IMR-90 (cell line): ENCODE measurements around the gene HNRNPUL1. TPM values are rescaled to one million over a fixed set of nuclear protein-coding genes. Genes with fewer than 3 reads are reported as not detected.

ENCODE experiments used
- ATAC-seq: fragments of 200-7000 bp; cut with Tn5 transposase; 2 replicates; pipeline ENCODE4 v1.9.1; 2020; ENCODE audit warnings: low read depth, mild to moderate bottlenecking, moderate library complexity
- BruUV-seq: library from RNA; stranded (reverse); fragments of 400-500 nt; replicated peaks from 2 replicates; lab custom pipeline; 2021; lab: Mats Ljungman, UMichigan
- CTCF ChIA-PET: fragments of 300-600 bp; formaldehyde crosslinking; extraction: SDS; loops from one replicate; lab custom pipeline; 2021; ENCODE audit warnings: antibody characterized with exemption; lab: Yijun Ruan, JAX
- POLR2A ChIA-PET: fragments of 300-600 bp; sonication (Branson Sonifier 250); formaldehyde crosslinking; loops from one replicate; lab custom pipeline; 2022; ENCODE audit warnings: antibody characterized with exemption; ENCODE audit not compliant: unreplicated experiment; lab: Charles Lee
- DNase-seq: peaks from one replicate; pipeline ENCODE4 v3.0.0; 2013
- H2AFZ ChIP-seq: replicated peaks from 2 replicates; pipeline ENCODE3; 2013; ENCODE audit warnings: low read length, mild to moderate bottlenecking; ENCODE audit not compliant: poor library complexity
- H2AK5ac ChIP-seq: 2 replicates; pipeline ENCODE4 v1.6.1; 2013; ENCODE audit warnings: low read depth, low read length, inconsistent platforms
- H2AK9ac ChIP-seq: replicated peaks from 2 replicates; pipeline ENCODE3; 2013; ENCODE audit warnings: mild to moderate bottlenecking, low read depth, low read length, moderate library complexity; ENCODE audit not compliant: poor library complexity
- H2BK120ac ChIP-seq: 2 replicates; pipeline ENCODE4 v1.6.1; 2013; ENCODE audit warnings: low read depth, low read length, inconsistent platforms
- H2BK15ac ChIP-seq: 3 replicates; pipeline ENCODE4 v1.6.1; 2013; ENCODE audit warnings: low read depth, low read length, inconsistent platforms
- H2BK20ac ChIP-seq: 2 replicates; pipeline ENCODE4 v1.6.1; 2013; ENCODE audit warnings: low read depth, mild to moderate bottlenecking, inconsistent platforms, low read length, moderate library complexity
- H2BK5ac ChIP-seq: 2 replicates; pipeline ENCODE4 v1.6.1; 2013; ENCODE audit warnings: mild to moderate bottlenecking, low read depth, low read length, inconsistent platforms; ENCODE audit not compliant: poor library complexity, severe bottlenecking
- H3K14ac ChIP-seq: replicated peaks from 2 replicates; pipeline ENCODE4 v1.6.1; 2013; ENCODE audit warnings: low read depth, low read length, inconsistent platforms
- H3K18ac ChIP-seq: 2 replicates; pipeline ENCODE4 v1.6.1; 2013; ENCODE audit warnings: low read depth, low read length, control low read depth
- H3K23ac ChIP-seq: 2 replicates; pipeline ENCODE4 v1.6.1; 2013; ENCODE audit warnings: low read depth, low read length, inconsistent platforms
- H3K27ac ChIP-seq: 2 replicates; pipeline ENCODE4 v1.5.1; 2013; ENCODE audit warnings: mild to moderate bottlenecking, control low read depth, low read length; ENCODE audit not compliant: insufficient read depth
- H3K27me3 ChIP-seq: 2 replicates; pipeline ENCODE4 v1.6.1; 2013; ENCODE audit warnings: low read length; ENCODE audit not compliant: control insufficient read depth, insufficient read depth
- H3K36me3 ChIP-seq: 2 replicates; pipeline ENCODE4 v1.6.1; 2013; ENCODE audit warnings: low read length, mixed read lengths; ENCODE audit not compliant: control insufficient read depth, insufficient read depth
- H3K4ac ChIP-seq: 2 replicates; pipeline ENCODE4 v1.6.1; 2013; ENCODE audit warnings: low read depth, low read length, inconsistent platforms
- H3K4me1 ChIP-seq: 2 replicates; pipeline ENCODE4 v1.6.1; 2013; ENCODE audit warnings: low read length, mixed read lengths; ENCODE audit not compliant: control insufficient read depth, insufficient read depth
- H3K4me2 ChIP-seq: 2 replicates; pipeline ENCODE4 v1.6.1; 2013; ENCODE audit warnings: low read depth, mild to moderate bottlenecking, control low read depth, low read length, moderate library complexity
- H3K4me3 ChIP-seq: 2 replicates; pipeline ENCODE4 v1.5.1; 2013; ENCODE audit warnings: low read depth, mild to moderate bottlenecking, control low read depth, low read length, moderate library complexity; ENCODE audit not compliant: insufficient read depth
- H3K56ac ChIP-seq: 2 replicates; pipeline ENCODE4 v1.6.1; 2013; ENCODE audit warnings: low read length, inconsistent platforms; ENCODE audit not compliant: insufficient read depth; ENCODE audit errors: extremely low read depth
- H3K79me1 ChIP-seq, 2 experiments: 2 replicates each; pipeline ENCODE4 v1.6.1; 2013; ENCODE audit warnings: low read length in 2 of 2, inconsistent platforms in 1 of 2, low read depth in 1 of 2
- H3K9ac ChIP-seq: 2 replicates; pipeline ENCODE4 v1.6.1; 2013; ENCODE audit warnings: low read depth, low read length, control low read depth
- H3K9me1 ChIP-seq: 2 replicates; pipeline ENCODE4 v1.6.1; 2013; ENCODE audit warnings: low read length, inconsistent platforms; ENCODE audit not compliant: insufficient read depth
- H3K9me3 ChIP-seq: 2 replicates; pipeline ENCODE4 v1.6.1; 2013; ENCODE audit warnings: low read length; ENCODE audit not compliant: control insufficient read depth, insufficient read depth
- H4K20me1 ChIP-seq: 2 replicates; pipeline ENCODE4 v1.6.1; 2013; ENCODE audit warnings: low read length, inconsistent platforms; ENCODE audit not compliant: insufficient read depth
- H4K5ac ChIP-seq: 2 replicates; pipeline ENCODE4 v1.6.1; 2013; ENCODE audit warnings: mild to moderate bottlenecking, low read depth, low read length, control low read depth
- H4K8ac ChIP-seq, 2 experiments: 2 replicates each; pipeline ENCODE4 v1.6.1; 2013; ENCODE audit warnings: low read depth in 2 of 2, low read length in 2 of 2, control low read depth in 1 of 2, inconsistent platforms in 1 of 2
- H4K91ac ChIP-seq: 2 replicates; pipeline ENCODE4 v1.6.1; 2013; ENCODE audit warnings: low read depth, low read length, inconsistent platforms; ENCODE audit not compliant: insufficient read depth
- BHLHE40 ChIP-seq: fragments of 150-350 bp; IDR thresholded peaks from 2 replicates; pipeline ENCODE4 v1.6.1; 2016; ENCODE audit warnings: mild to moderate bottlenecking, low read depth, low read length
- MAFK ChIP-seq: IDR thresholded peaks from 2 replicates; pipeline ENCODE4 v1.6.1; 2012; ENCODE audit warnings: low read depth, low read length, improper control_type of control experiment
- MAZ ChIP-seq: IDR thresholded peaks from 2 replicates; pipeline ENCODE4 v1.6.1; 2012; ENCODE audit warnings: low read depth, mild to moderate bottlenecking, low read length, improper control_type of control experiment, moderate library complexity, borderline replicate concordance
- NFE2L2 ChIP-seq: fragments of 150-350 bp; IDR thresholded peaks from 2 replicates; pipeline ENCODE4 v1.6.1; 2016; ENCODE audit warnings: low read depth, mild to moderate bottlenecking, low read length
- RAD21 ChIP-seq: IDR thresholded peaks from 2 replicates; pipeline ENCODE4 v1.6.1; 2012; ENCODE audit warnings: low read length, improper control_type of control experiment
- RFX5 ChIP-seq: IDR thresholded peaks from 2 replicates; pipeline ENCODE4 v1.8.0; 2012; ENCODE audit warnings: low read depth, mild to moderate bottlenecking, low read length, moderate library complexity
- WGBS, 2 experiments: methylation state at CpG; one replicate each; pipeline versions ENCODE4 v1.1.5 to v1.1.7; 2013; ENCODE audit warnings: missing lambda C conversion rate in 2 of 2; ENCODE audit not compliant: insufficient read length in 1 of 2; ENCODE audit errors: extremely low coverage in 2 of 2; 5-methylcytosine and 5-hydroxymethylcytosine counted together
- dilution Hi-C: fragments of 300-500 bp; cut with HindIII; formaldehyde crosslinking; loops from one replicate; pipeline ENCODE4 v1.14.3; 2018; ENCODE audit warnings: low sequenced_read_pairs; ENCODE audit not compliant: unreplicated experiment
- in situ Hi-C: fragments of 300-500 bp; cut with MboI; formaldehyde crosslinking; loops from 3 replicates; pipeline ENCODE4 v1.14.3; 2019; ENCODE audit warnings: low sequenced_read_pairs, inconsistent platforms, mixed read lengths
- intact Hi-C: fragments of 100-400 bp; cut with micrococcal nuclease; formaldehyde crosslinking; loops from 2 replicates; pipeline ENCODE4 v1.10.0; 2022
- polyA plus RNA-seq, 3 experiments: library from polyadenylated mRNA; depleted of rRNA; stranded (reverse); fragments of >200 nt; gene quantifications; 2 replicates each; pipeline ENCODE4 v1.2.3, GENCODE V29; 2012; ENCODE audit warnings: low replicate concordance in 1 of 3
- total RNA-seq: library from RNA; depleted of rRNA; stranded (reverse); fragments of >200 nt; gene quantifications from 2 replicates; pipeline ENCODE4 v1.2.3, GENCODE V29; 2012
- TF ChIP-seq, protein P1 (sequence below): fragments of 150-350 bp; IDR thresholded peaks from 2 replicates; pipeline ENCODE4 v1.6.1; 2016; ENCODE audit warnings: low read depth, mild to moderate bottlenecking, low read length, moderate library complexity, borderline replicate concordance
- TF ChIP-seq, protein P2 (sequence below): conservative IDR thresholded peaks from 2 replicates; pipeline ENCODE4 v1.5.1; 2012; ENCODE audit warnings: mild to moderate bottlenecking, low read depth, low read length, improper control_type of control experiment
- TF ChIP-seq, protein P3 (sequence below): fragments of 150-350 bp; IDR thresholded peaks from 2 replicates; pipeline ENCODE4 v1.6.1; 2017; ENCODE audit warnings: mild to moderate bottlenecking, antibody characterized with exemption, low read length, low read depth

Gene HNRNPUL1
- total and polyA plus RNA-seq, 2 of the 4 experiments (the other 2 are of a cell fraction): 50.7 to 67.3 TPM

DNA sequence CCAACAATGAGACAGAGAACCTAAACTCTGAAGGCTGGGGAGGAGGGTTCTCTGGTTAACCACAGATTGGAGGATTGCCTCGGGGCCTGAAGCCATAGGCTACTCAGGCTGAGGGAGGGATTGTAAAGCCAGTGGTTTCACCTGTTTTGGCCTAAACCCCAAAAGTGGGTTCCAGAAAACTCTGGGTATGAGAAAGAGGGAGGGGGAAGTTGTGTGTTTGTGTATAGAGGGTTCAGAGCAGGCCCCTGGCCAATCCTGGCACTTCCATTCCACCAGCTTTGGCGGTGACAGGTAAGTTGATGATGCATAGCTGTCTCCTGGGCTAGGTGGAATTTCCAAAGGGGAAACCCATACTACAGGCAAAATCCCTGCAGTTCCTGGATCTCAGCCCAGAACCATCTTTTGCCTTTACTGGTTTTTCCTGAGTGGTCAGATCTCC lies 32.3 kb downstream of the HNRNPUL1 start:
- WGBS, 2 experiments: no CpG with 5 or more reads among the region's 2 CpGs
- no peak for ATAC-seq
- POLR2A ChIA-PET: no interaction called here

More for the DNA sequence above, 32.3 kb downstream of the HNRNPUL1 start:
- Histone ChIP-seq H2AK5ac (no peak overlapping the region), H3K23ac (no peak overlapping the region), H3K27ac (no peak overlapping the region), H3K36me3 (peaks cover 81% of the 10 kb centered on the region), H3K9me3 (no peaks in the 10 kb centered on the region), H3K56ac (no peak overlapping the region), H3K9me1 (peaks cover 25% of the 10 kb centered on the region), H4K91ac (no peak overlapping the region), H4K5ac (no peak overlapping the region), H2AK9ac (no peak overlapping the region), H2BK5ac (no peak overlapping the region), H3K4me3 (no peak overlapping the region), H2AFZ (no peak overlapping the region), H2BK120ac (no peak overlapping the region), H2BK20ac (no peak overlapping the region), H3K4ac (no peak overlapping the region), H3K14ac (no peak overlapping the region), H3K18ac (no peak overlapping the region), H3K4me2 (no peak overlapping the region), H3K4me1 (peaks cover 24% of the 10 kb centered on the region), H3K79me1 (peaks cover 56 to 85% of the 10 kb centered on the region in 2 experiments), H2BK15ac (no peak overlapping the region), H4K8ac (no peak overlapping the region), H3K27me3 (no peaks in the 10 kb centered on the region), H3K9ac (no peak overlapping the region), H4K20me1 (peaks cover 65% of the 10 kb centered on the region)
- in situ Hi-C loops: no loop called here
- no peak for DNase-seq
- BruUV-seq: no TSS peak
- TF ChIP-seq RFX5: no peak
- TF ChIP-seq, protein P1, sequence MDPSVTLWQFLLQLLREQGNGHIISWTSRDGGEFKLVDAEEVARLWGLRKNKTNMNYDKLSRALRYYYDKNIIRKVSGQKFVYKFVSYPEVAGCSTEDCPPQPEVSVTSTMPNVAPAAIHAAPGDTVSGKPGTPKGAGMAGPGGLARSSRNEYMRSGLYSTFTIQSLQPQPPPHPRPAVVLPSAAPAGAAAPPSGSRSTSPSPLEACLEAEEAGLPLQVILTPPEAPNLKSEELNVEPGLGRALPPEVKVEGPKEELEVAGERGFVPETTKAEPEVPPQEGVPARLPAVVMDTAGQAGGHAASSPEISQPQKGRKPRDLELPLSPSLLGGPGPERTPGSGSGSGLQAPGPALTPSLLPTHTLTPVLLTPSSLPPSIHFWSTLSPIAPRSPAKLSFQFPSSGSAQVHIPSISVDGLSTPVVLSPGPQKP: no peak
- TF ChIP-seq, protein P2, sequence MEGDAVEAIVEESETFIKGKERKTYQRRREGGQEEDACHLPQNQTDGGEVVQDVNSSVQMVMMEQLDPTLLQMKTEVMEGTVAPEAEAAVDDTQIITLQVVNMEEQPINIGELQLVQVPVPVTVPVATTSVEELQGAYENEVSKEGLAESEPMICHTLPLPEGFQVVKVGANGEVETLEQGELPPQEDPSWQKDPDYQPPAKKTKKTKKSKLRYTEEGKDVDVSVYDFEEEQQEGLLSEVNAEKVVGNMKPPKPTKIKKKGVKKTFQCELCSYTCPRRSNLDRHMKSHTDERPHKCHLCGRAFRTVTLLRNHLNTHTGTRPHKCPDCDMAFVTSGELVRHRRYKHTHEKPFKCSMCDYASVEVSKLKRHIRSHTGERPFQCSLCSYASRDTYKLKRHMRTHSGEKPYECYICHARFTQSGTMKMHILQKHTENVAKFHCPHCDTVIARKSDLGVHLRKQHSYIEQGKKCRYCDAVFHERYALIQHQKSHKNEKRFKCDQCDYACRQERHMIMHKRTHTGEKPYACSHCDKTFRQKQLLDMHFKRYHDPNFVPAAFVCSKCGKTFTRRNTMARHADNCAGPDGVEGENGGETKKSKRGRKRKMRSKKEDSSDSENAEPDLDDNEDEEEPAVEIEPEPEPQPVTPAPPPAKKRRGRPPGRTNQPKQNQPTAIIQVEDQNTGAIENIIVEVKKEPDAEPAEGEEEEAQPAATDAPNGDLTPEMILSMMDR: no peak
- TF ChIP-seq, protein P3, sequence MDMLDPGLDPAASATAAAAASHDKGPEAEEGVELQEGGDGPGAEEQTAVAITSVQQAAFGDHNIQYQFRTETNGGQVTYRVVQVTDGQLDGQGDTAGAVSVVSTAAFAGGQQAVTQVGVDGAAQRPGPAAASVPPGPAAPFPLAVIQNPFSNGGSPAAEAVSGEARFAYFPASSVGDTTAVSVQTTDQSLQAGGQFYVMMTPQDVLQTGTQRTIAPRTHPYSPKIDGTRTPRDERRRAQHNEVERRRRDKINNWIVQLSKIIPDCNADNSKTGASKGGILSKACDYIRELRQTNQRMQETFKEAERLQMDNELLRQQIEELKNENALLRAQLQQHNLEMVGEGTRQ: no peak
- no peak for TF ChIP-seq MAFK
- TF ChIP-seq RAD21: no peak
- TF ChIP-seq BHLHE40: no peak
- no peak for TF ChIP-seq NFE2L2
- no peak for TF ChIP-seq MAZ
- dilution Hi-C loops: no loop called here
- intact Hi-C loops: no loop called here
- CTCF ChIA-PET: no interaction called here
